HepG2 (cell line): ENCODE results near the gene ZNF276. TPM values are rescaled to one million over a fixed set of nuclear protein-coding genes. Genes with fewer than 3 reads are reported as not detected.

Source experiments
- ATAC-seq: fragments of 200-7000 bp; cut with Tn5 transposase; 3 replicates; pipeline ENCODE4 v1.9.1; 2020; ENCODE audit warnings: mild to moderate bottlenecking, moderate library complexity
- BruUV-seq: library from RNA; stranded (reverse); fragments of 400-500 nt; replicated peaks from 2 replicates; lab custom pipeline; 2021; lab: Mats Ljungman, UMichigan
- CTCF ChIA-PET: fragments of 300-600 bp; formaldehyde crosslinking; extraction: SDS; loops from one replicate; lab custom pipeline; 2021; ENCODE audit warnings: low total read pairs, inconsistent platforms, low intra/inter-chr PET ratio; lab: Yijun Ruan, JAX
- POLR2A ChIA-PET: fragments of 350-600 bp; sonication (Branson Sonifier 250); formaldehyde crosslinking; loops from one replicate; lab custom pipeline; 2020; ENCODE audit warnings: antibody characterized with exemption, inconsistent platforms; lab: Yijun Ruan, JAX
- DNase-seq: peaks from one replicate; pipeline ENCODE4 v3.0.0-alpha.2; 2015; ENCODE audit warnings: low spot score
- FAIRE-seq: peaks from 3 replicates; lab custom pipeline; 2011; peaks lifted over from hg19 to GRCh38; lab: Jason Lieb, UNC
- H2AFZ ChIP-seq: one replicate; pipeline ENCODE4 v1.6.1; 2011; ENCODE audit warnings: low read length, inconsistent platforms
- H3K27ac ChIP-seq: fragments of 300-600 bp; 3 replicates; pipeline ENCODE4 v1.8.0; 2011; ENCODE audit warnings: mixed run types, mild to moderate bottlenecking, mixed read lengths, low read length, inconsistent platforms; ENCODE audit not compliant: insufficient read depth; ENCODE audit errors: extremely low read length
- H3K27me3 ChIP-seq, 2 experiments: fragments of 200-600 bp in 1 of 2; 2 replicates in 1 of 2; 3 replicates in 1 of 2; pipeline versions ENCODE4 v1.6.0 to v1.8.0; 2011; ENCODE audit warnings: low read length in 2 of 2, mild to moderate bottlenecking in 2 of 2, moderate library complexity in 2 of 2, inconsistent platforms in 1 of 2; ENCODE audit not compliant: insufficient read depth in 2 of 2, control insufficient read depth in 1 of 2
- H3K36me3 ChIP-seq, 2 experiments: fragments of 200-600 bp in 1 of 2; replicated peaks in 1 of 2; 2 replicates in 1 of 2; 3 replicates in 1 of 2; pipeline versions ENCODE4 v1.5.1 to v1.8.0; 2011; ENCODE audit warnings: low read length in 2 of 2, inconsistent platforms in 1 of 2; ENCODE audit not compliant: insufficient read depth in 2 of 2, control insufficient read depth in 1 of 2
- H3K4me1 ChIP-seq: 2 replicates; pipeline ENCODE4 v1.5.1; 2012; ENCODE audit warnings: low read length, inconsistent platforms; ENCODE audit not compliant: insufficient read depth
- H3K4me2 ChIP-seq: 2 replicates; pipeline ENCODE4 v1.6.0; 2011; ENCODE audit warnings: low read depth, low read length, inconsistent platforms
- H3K4me3 ChIP-seq, 3 experiments: fragments of 200-600 bp in 1 of 3; sonication (generic), shearing (Covaris generic) in 1 of 3; replicated peaks in 1 of 3; 2 replicates each; pipeline ENCODE4 v1.5.1; 2011 to 2016; ENCODE audit warnings: low read length in 3 of 3, inconsistent platforms in 2 of 3, low read depth in 2 of 3, mild to moderate bottlenecking in 2 of 3, control low read depth in 1 of 3, mixed read lengths in 1 of 3; ENCODE audit not compliant: insufficient read depth in 1 of 3
- H3K79me2 ChIP-seq: one replicate; pipeline ENCODE4 v1.6.1; 2011; ENCODE audit warnings: low read length, inconsistent platforms; ENCODE audit not compliant: insufficient read depth
- H3K9ac ChIP-seq: 2 replicates; pipeline ENCODE4 v1.6.0; 2011; ENCODE audit warnings: mild to moderate bottlenecking, low read depth, low read length, inconsistent platforms; ENCODE audit not compliant: insufficient read depth
- H3K9me3 ChIP-seq: 2 replicates; pipeline ENCODE4 v1.5.1; 2012; ENCODE audit warnings: mild to moderate bottlenecking, low read length
- H4K20me1 ChIP-seq: 2 replicates; pipeline ENCODE4 v1.6.0; 2011; ENCODE audit warnings: inconsistent platforms, mild to moderate bottlenecking, low read length, moderate library complexity; ENCODE audit not compliant: insufficient read depth
- AGO1 ChIP-seq: fragments of 200-400 bp; formaldehyde crosslinking; IDR thresholded peaks from 2 replicates; pipeline ENCODE4 v1.6.1; 2017; ENCODE audit warnings: mild to moderate bottlenecking, low read depth, low read length, moderate library complexity; ENCODE audit not compliant: poor library complexity, severe bottlenecking
- AGO2 ChIP-seq: fragments of 200-400 bp; formaldehyde crosslinking; optimal IDR thresholded peaks from 2 replicates; pipeline ENCODE3; 2017; ENCODE audit warnings: mild to moderate bottlenecking, low read depth, low read length, moderate library complexity
- CAMTA2 ChIP-seq: sonication (generic); formaldehyde crosslinking; IDR thresholded peaks from 2 replicates; pipeline ENCODE4 v1.4.0; 2020; ENCODE audit warnings: mild to moderate bottlenecking, missing genetic modification reagents, borderline replicate concordance
- IRF9 ChIP-seq: sonication (generic); formaldehyde crosslinking; IDR thresholded peaks from 2 replicates; pipeline ENCODE4 v1.8.0; 2022; ENCODE audit warnings: missing genetic modification reagents, mild to moderate bottlenecking, borderline replicate concordance
- NONO ChIP-seq, 2 experiments: fragments of 450-650 bp in 1 of 2; sonication (generic) in 1 of 2; formaldehyde crosslinking in 1 of 2; IDR thresholded peaks in 1 of 2; conservative IDR thresholded peaks in 1 of 2; 2 replicates each; pipeline versions ENCODE4 v1.6.1 to v1.8.0; 2017 to 2022; ENCODE audit warnings: mild to moderate bottlenecking in 1 of 2, missing genetic modification reagents in 1 of 2, moderate library complexity in 1 of 2
- POLR2A ChIP-seq, 2 experiments: IDR thresholded peaks; 2 replicates each; pipeline ENCODE4 v1.6.1; 2011; ENCODE audit warnings: low read depth in 2 of 2, low read length in 2 of 2, mild to moderate bottlenecking in 1 of 2, moderate library complexity in 1 of 2; ENCODE audit not compliant: insufficient read depth in 1 of 2
- POLR2AphosphoS5 ChIP-seq: IDR thresholded peaks from 2 replicates; pipeline ENCODE4 v1.6.1; 2012; ENCODE audit warnings: low read depth, low read length
- POLR2G ChIP-seq: fragments of 200-400 bp; formaldehyde crosslinking; IDR thresholded peaks from 2 replicates; pipeline ENCODE4 v1.6.1; 2018; ENCODE audit warnings: mild to moderate bottlenecking, low read depth, low read length, moderate library complexity
- RBFOX2 ChIP-seq: fragments of 200-400 bp; formaldehyde crosslinking; IDR thresholded peaks from 2 replicates; pipeline ENCODE4 v1.6.1; 2017; ENCODE audit warnings: low read depth, mild to moderate bottlenecking, low read length
- RBM22 ChIP-seq: fragments of 200-400 bp; formaldehyde crosslinking; optimal IDR thresholded peaks from 2 replicates; pipeline ENCODE3; 2017; ENCODE audit warnings: mild to moderate bottlenecking, low read length, moderate library complexity
- RXRA ChIP-seq: sonication (generic); formaldehyde crosslinking; IDR thresholded peaks from 2 replicates; pipeline ENCODE4 v1.5.1; 2020; ENCODE audit warnings: missing genetic modification reagents
- SCMH1 ChIP-seq: sonication (generic); formaldehyde crosslinking; IDR thresholded peaks from 2 replicates; pipeline ENCODE4 v1.9.0; 2021; ENCODE audit warnings: missing genetic modification reagents, mild to moderate bottlenecking, borderline replicate concordance
- SP5 ChIP-seq: IDR thresholded peaks from 2 replicates; pipeline ENCODE4 v1.6.1; 2016; ENCODE audit warnings: low read depth, borderline replicate concordance
- TCF7L2 ChIP-seq: IDR thresholded peaks from 2 replicates; pipeline ENCODE4 v1.6.1; 2011; ENCODE audit warnings: mild to moderate bottlenecking, low read depth, low read length, moderate library complexity
- TOPORS ChIP-seq: sonication (generic); formaldehyde crosslinking; IDR thresholded peaks from 2 replicates; pipeline ENCODE4 v1.8.0; 2023; ENCODE audit warnings: mild to moderate bottlenecking, missing genetic modification reagents
- ZBTB33 ChIP-seq: sonication (generic); formaldehyde crosslinking; IDR thresholded peaks from 2 replicates; pipeline ENCODE4 v1.4.0; 2020; ENCODE audit warnings: missing genetic modification reagents
- ZNF350 ChIP-seq: sonication (generic); formaldehyde crosslinking; IDR thresholded peaks from 2 replicates; pipeline ENCODE4 v1.4.0; 2020; ENCODE audit warnings: mild to moderate bottlenecking, low read depth, missing genetic modification reagents, borderline replicate concordance
- ZNF605 ChIP-seq: sonication (generic); formaldehyde crosslinking; IDR thresholded peaks from 2 replicates; pipeline ENCODE4 v1.8.0; 2022; ENCODE audit warnings: mild to moderate bottlenecking, missing genetic modification reagents
- WGBS: methylation state at CpG from one replicate; pipeline ENCODE4 v1.1.6; 2017; ENCODE audit warnings: low lambda C conversion rate; 5-methylcytosine and 5-hydroxymethylcytosine counted together
- in situ Hi-C: cut with HindIII; loops from 2 replicates; pipeline ENCODE4 v1.10.0; 2017; ENCODE audit warnings: low pct_unique_long_range_greater_than_20kb; ENCODE audit not compliant: extremely low pct_ligation_motif_present
- intact Hi-C: fragments of 100-400 bp; cut with micrococcal nuclease; formaldehyde crosslinking; loops from one replicate; pipeline ENCODE4 v1.10.0; 2022; ENCODE audit not compliant: unreplicated experiment
- polyA plus RNA-seq, 8 experiments: library from polyadenylated mRNA; depleted of rRNA in 3 of 8; stranded (reverse) in 7 of 8; unstranded in 1 of 8; fragments of >200 nt; fragmentation: Illumina TruSeq in 4 of 8; extraction: Trizol in 4 of 8; gene quantifications; 2 replicates each; pipeline versions ENCODE4 v1.2.1 to v1.2.3, GENCODE V29; 2011 to 2016; ENCODE audit warnings: low read depth in 4 of 8, missing spikeins in 1 of 8, mixed read lengths in 1 of 8; ENCODE audit not compliant: insufficient read depth in 1 of 8
- total RNA-seq, 5 experiments: library from RNA; depleted of rRNA; stranded (reverse); fragments of >200 nt; fragmentation: Illumina TruSeq; extraction: Trizol; gene quantifications; 2 replicates each; pipeline ENCODE4 v1.2.3, GENCODE V29; 2016; ENCODE audit warnings: low read depth in 1 of 5

Gene ZNF276
- total and polyA plus RNA-seq, 2 of the 13 experiments (the other 11 are each of a cell fraction or from before 2014, with no cell fraction given), result 17.7 to 18.0 TPM

GRCh38 chr16:89738072-89738377, 16.7 kb downstream of the ZNF276 start:
- no TSS peak for BruUV-seq
- H4K20me1 ChIP-seq, result no peaks in the 10 kb centered on the region
- no peak overlapping the region for H3K27ac ChIP-seq
- H3K36me3 ChIP-seq, result peaks cover 45 to 90% of the 10 kb centered on the region in 2 experiments
- H3K4me3 ChIP-seq, result no peak overlapping the region
- DNase-seq (no peak), ATAC-seq (peak; percentile 23), FAIRE-seq (no peak)
- ChIA-PET POLR2A (interaction anchor here (2.0 kb wide), 1 partner anchor 32 kb away, joined by 4 read pairs; no protein-coding TSS in a partner anchor), CTCF (no interaction called here)
- H3K4me1 ChIP-seq, result no peaks in the 10 kb centered on the region
- intact Hi-C loops, result no loop called here
- H3K27me3 ChIP-seq, result no peaks in the 10 kb centered on the region
- no peak overlapping the region for H3K4me2 ChIP-seq
- TF ChIP-seq IRF9 (CRISPR knock-in tag) (no peak), POLR2AphosphoS5 (peak; percentile 27; the same call in 1 of the 2 replicates), TOPORS (CRISPR knock-in tag) (no peak), CAMTA2 (CRISPR knock-in tag) (no peak), RBFOX2 (peak; percentile 74), ZBTB33 (peak; percentile 74; the same call in 1 of the 2 replicates), RBM22 (peak; percentile 33), SP5 (CRISPR knock-in tag) (no peak), ZNF350 (no peak), NONO (IDR thresholded peaks at IDR 0.05) (no peak), NONO (CRISPR knock-in tag; conservative IDR thresholded peaks at IDR 0.05) (peak; percentile 40; the same call in 1 of the 2 replicates), RXRA (0 out of 2 replicates have a peak, but pooled peaks have one; percentile 36), AGO2 (peak; percentile 95), ZNF605 (0 out of 2 replicates have a peak, but pooled peaks have one; percentile 34), TCF7L2 (no peak), AGO1 (peak; percentile 41), SCMH1 (CRISPR knock-in tag) (no peak), POLR2G (0 out of 2 replicates have a peak, but pooled peaks have one; percentile 51), POLR2A (IDR thresholded peaks at IDR 0.05; ENCODE audit: insufficient read depth in 1 of 2, low read depth in 2 of 2, low read length in 2 of 2) (peak in 1 of 2 experiments; percentile 69; a peak in 2 of 4 replicates)
- no peaks in the 10 kb centered on the region for H3K79me2 ChIP-seq
- in situ Hi-C loops, result no loop called here
- no peak overlapping the region for H2AFZ ChIP-seq
- H3K9ac ChIP-seq, result no peak overlapping the region
- H3K9me3 ChIP-seq, result no peaks in the 10 kb centered on the region
- 95% methylated on average over 9 of the region's 14 CpGs for WGBS
